Osteoblast (primary cell): Measurements from ENCODE around the gene CNST. TPM values are rescaled to one million over a fixed set of nuclear protein-coding genes. Genes with fewer than 3 reads are reported as not detected.
"Not testable (repeated sequence)": the region's sequence is repeated elsewhere in the genome, so short reads cannot be mapped to it uniquely, and the experiment has no call there.

Source experiments
- DNase-seq: peaks from one replicate; pipeline ENCODE4 v3.0.0; 2011; ENCODE audit warnings: low spot score, mixed read lengths; ENCODE audit not compliant: insufficient read length; ENCODE audit errors: missing footprints
- H2AFZ ChIP-seq: 2 replicates; pipeline ENCODE4 v1.6.0; 2011; ENCODE audit warnings: mild to moderate bottlenecking, low read length
- H3K27ac ChIP-seq: 2 replicates; pipeline ENCODE4 v1.5.1; 2011; ENCODE audit warnings: mild to moderate bottlenecking, low read depth, low read length, moderate library complexity
- H3K27me3 ChIP-seq: 2 replicates; pipeline ENCODE4 v1.6.0; 2012; ENCODE audit warnings: mild to moderate bottlenecking, control low read depth, inconsistent platforms, low read length, moderate library complexity; ENCODE audit not compliant: insufficient read depth
- H3K36me3 ChIP-seq: 2 replicates; pipeline ENCODE4 v1.5.1; 2011; ENCODE audit warnings: mild to moderate bottlenecking, low read length, control low read depth, moderate library complexity; ENCODE audit not compliant: insufficient read depth
- H3K4me1 ChIP-seq: 2 replicates; pipeline ENCODE4 v1.5.1; 2011; ENCODE audit warnings: mild to moderate bottlenecking, low read length, control low read depth, moderate library complexity; ENCODE audit not compliant: insufficient read depth
- H3K4me2 ChIP-seq: 2 replicates; pipeline ENCODE4 v1.6.0; 2011; ENCODE audit warnings: mild to moderate bottlenecking, low read length; ENCODE audit not compliant: insufficient read depth
- H3K4me3 ChIP-seq: fragments of 200-600 bp; sonication (generic); 3 replicates; pipeline ENCODE4 v1.5.1; 2012; ENCODE audit warnings: mild to moderate bottlenecking, low read length, inconsistent platforms; ENCODE audit not compliant: insufficient read depth
- H3K79me2 ChIP-seq: 2 replicates; pipeline ENCODE4 v1.6.0; 2012; ENCODE audit warnings: mild to moderate bottlenecking, low read length, control low read depth, inconsistent platforms; ENCODE audit not compliant: insufficient read depth
- H3K9me3 ChIP-seq: 2 replicates; pipeline ENCODE4 v1.5.1; 2011; ENCODE audit warnings: low read depth, low read length, control low read depth
- H4K20me1 ChIP-seq: 2 replicates; pipeline ENCODE4 v1.6.0; 2012; ENCODE audit warnings: mild to moderate bottlenecking, low read length, control low read depth; ENCODE audit not compliant: insufficient read depth
- total RNA-seq: library from RNA; depleted of rRNA; stranded (reverse); fragments of >200 nt; gene quantifications from 2 replicates; pipeline ENCODE4 v1.2.3, GENCODE V29; 2012
- TF ChIP-seq, protein P1 (sequence below): IDR thresholded peaks from 2 replicates; pipeline ENCODE4 v1.5.1; 2011; ENCODE audit warnings: mild to moderate bottlenecking, low read depth, low read length, moderate library complexity; ENCODE audit errors: extremely low read depth

The CNST gene
- total RNA-seq, 1 donor, result 25.7 TPM

DNA sequence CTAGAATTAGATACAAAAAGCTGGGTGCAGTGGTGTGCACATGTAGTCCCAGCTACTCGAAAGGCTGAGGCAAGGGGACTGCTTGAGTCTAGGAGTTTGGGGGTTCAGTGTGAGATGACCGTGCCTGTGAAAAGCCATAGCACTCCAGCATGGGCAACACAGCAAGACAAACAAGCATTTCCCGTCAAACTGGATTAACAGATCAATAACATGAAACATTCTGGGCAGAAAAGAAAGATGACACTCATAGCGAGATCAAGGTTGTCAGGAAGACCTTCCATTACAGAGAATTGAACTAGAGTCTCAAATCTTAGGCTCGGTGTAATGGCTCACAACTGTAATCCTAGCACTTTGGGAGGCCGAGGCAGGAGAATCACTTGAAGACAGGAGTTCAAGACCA, 14.1 kb upstream of the CNST start:
- no peaks in the 10 kb centered on the region for H3K4me1 ChIP-seq
- peaks cover 30% of the 10 kb centered on the region for H3K79me2 ChIP-seq
- H3K36me3 ChIP-seq, result peaks cover 69% of the 10 kb centered on the region
- TF ChIP-seq, protein P1, sequence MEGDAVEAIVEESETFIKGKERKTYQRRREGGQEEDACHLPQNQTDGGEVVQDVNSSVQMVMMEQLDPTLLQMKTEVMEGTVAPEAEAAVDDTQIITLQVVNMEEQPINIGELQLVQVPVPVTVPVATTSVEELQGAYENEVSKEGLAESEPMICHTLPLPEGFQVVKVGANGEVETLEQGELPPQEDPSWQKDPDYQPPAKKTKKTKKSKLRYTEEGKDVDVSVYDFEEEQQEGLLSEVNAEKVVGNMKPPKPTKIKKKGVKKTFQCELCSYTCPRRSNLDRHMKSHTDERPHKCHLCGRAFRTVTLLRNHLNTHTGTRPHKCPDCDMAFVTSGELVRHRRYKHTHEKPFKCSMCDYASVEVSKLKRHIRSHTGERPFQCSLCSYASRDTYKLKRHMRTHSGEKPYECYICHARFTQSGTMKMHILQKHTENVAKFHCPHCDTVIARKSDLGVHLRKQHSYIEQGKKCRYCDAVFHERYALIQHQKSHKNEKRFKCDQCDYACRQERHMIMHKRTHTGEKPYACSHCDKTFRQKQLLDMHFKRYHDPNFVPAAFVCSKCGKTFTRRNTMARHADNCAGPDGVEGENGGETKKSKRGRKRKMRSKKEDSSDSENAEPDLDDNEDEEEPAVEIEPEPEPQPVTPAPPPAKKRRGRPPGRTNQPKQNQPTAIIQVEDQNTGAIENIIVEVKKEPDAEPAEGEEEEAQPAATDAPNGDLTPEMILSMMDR, result no peak
- no peaks in the 10 kb centered on the region for H3K9me3 ChIP-seq
- H4K20me1 ChIP-seq, result no peaks in the 10 kb centered on the region
- H3K27ac ChIP-seq, result no peak overlapping the region
- no peak overlapping the region for H3K4me3 ChIP-seq
- no peak overlapping the region for H2AFZ ChIP-seq
- no peak for DNase-seq
- H3K27me3 ChIP-seq, result no peaks in the 10 kb centered on the region
- no peak overlapping the region for H3K4me2 ChIP-seq

DNA sequence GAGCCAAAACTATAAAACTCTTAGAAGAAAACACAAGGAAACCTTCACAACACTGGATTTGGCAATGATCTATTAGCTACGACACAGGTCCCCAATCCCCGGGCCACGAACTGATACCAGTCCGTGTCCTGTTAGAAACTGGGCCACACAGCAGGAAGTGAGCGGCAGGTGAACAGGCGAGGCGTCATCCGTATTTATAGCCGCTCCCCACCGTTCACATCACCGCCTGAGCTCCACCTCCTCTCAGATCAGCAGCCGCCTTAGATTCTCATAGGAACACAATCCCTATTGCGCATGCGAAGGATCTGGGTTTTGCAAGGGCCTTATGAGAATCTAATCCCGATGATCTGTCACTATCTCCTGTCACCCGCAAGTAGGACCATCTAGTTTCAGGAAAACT, 12.1 kb upstream of the CNST start:
- no peaks in the 10 kb centered on the region for H4K20me1 ChIP-seq
- H3K9me3 ChIP-seq, result no peaks in the 10 kb centered on the region
- DNase-seq, result no peak
- H3K27me3 ChIP-seq, result no peaks in the 10 kb centered on the region
- peaks cover 63% of the 10 kb centered on the region for H3K36me3 ChIP-seq
- no peaks in the 10 kb centered on the region for H3K4me1 ChIP-seq
- no peak overlapping the region for H2AFZ ChIP-seq
- H3K79me2 ChIP-seq, result peaks cover 40% of the 10 kb centered on the region
- no peak overlapping the region for H3K4me2 ChIP-seq
- H3K27ac ChIP-seq, result no peak overlapping the region
- TF ChIP-seq, protein P1, result no peak
- H3K4me3 ChIP-seq, result no peak overlapping the region

DNA sequence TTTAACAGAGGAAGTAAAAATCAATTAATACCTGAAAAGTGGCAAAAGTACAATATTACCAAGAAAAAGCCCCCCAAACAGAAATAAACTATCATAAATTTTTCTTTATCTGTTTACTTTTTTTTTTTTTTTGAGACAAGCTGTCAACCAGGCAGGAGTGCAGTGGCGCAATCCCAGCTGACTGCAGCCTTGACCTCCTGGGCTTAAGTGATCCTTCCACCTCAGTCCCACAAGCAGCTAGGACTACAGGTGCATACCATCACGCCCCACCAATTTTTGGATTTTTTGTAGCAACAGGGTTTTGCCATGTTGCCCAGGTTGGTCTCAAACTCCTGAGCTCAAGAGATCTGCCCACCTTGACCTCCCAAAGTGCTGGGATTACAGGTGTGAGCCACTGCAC, 8.2 kb upstream of the CNST start:
- no peaks in the 10 kb centered on the region for H3K9me3 ChIP-seq
- no peak overlapping the region for H3K4me3 ChIP-seq
- H3K79me2 ChIP-seq, result peaks cover 57% of the 10 kb centered on the region
- TF ChIP-seq, protein P1, result no peak
- H3K27me3 ChIP-seq, result no peaks in the 10 kb centered on the region
- H3K4me1 ChIP-seq, result no peaks in the 10 kb centered on the region
- DNase-seq, result no peak
- H3K27ac ChIP-seq, result no peak overlapping the region
- peaks cover 47% of the 10 kb centered on the region for H3K36me3 ChIP-seq
- H2AFZ ChIP-seq, result no peak overlapping the region
- no peaks in the 10 kb centered on the region for H4K20me1 ChIP-seq
- H3K4me2 ChIP-seq, result no peak overlapping the region

DNA sequence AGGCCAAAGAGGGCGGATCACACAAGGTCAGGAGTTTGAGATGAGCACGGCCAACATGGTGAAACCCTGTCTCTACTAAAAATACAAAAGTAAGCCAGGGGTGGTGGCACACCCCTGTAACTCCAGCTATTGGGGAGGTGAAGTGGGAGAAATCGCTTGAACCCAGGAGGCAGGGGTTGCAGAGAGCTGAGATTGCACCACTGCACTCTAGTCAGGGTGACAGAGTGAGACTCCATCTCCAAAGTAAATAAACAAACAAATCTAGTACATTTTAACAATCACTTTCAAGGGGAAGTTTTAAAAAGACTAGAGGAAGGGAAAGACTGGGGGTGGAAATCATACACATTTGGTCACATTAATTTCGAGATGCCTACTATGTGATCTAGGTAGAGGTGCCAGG, 6.9 kb upstream of the CNST start:
- Histone ChIP-seq H3K4me3 (no peak overlapping the region), H3K9me3 (no peaks in the 10 kb centered on the region), H3K36me3 (peaks cover 41% of the 10 kb centered on the region), H3K27me3 (no peaks in the 10 kb centered on the region), H3K4me1 (no peaks in the 10 kb centered on the region), H3K4me2 (no peak overlapping the region), H3K27ac (no peak overlapping the region), H2AFZ (no peak overlapping the region), H4K20me1 (no peaks in the 10 kb centered on the region), H3K79me2 (peaks cover 57% of the 10 kb centered on the region)
- no peak for DNase-seq
- TF ChIP-seq, protein P1, result no peak

DNA sequence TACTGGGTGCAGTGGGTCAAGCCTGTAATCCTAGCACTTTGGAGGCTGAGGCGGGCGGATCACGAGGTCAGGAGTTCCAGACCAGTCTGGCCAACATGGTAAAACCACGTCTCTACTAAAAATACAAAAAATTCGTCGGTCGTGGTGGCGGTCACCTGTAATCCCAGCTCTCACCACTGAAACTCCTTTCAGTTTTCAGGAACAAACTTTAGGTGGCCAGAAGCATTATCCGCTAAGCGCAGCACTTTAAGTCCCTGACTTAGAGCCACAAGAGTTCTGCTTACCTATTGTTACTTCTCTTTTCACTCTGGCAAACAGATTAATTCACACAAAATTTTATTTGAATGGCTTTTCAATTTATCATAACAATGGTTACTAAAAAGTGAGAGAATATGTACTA, 5.4 kb upstream of the CNST start:
- H3K4me1 ChIP-seq, H3K4me3 ChIP-seq, H4K20me1 ChIP-seq, H3K27me3 ChIP-seq, H2AFZ ChIP-seq, H3K9me3 ChIP-seq, H3K4me2 ChIP-seq, DNase-seq, H3K27ac ChIP-seq: not testable (repeated sequence)
- H3K79me2 ChIP-seq, result peaks cover 67% of the 10 kb centered on the region
- H3K36me3 ChIP-seq, result peaks cover 27% of the 10 kb centered on the region
